ENCODE measurements around the gene ZNF672.

GRCh38 chr1:248852481-248853405 is 14.7 kb downstream of the ZNF672 start:
- TF ChIP-seq CTCF (IDR thresholded peaks at IDR 0.05; ENCODE audit: low read depth, low read length) (no peak), POLR2A (IDR thresholded peaks at IDR 0.05; ENCODE audit: extremely low read depth, insufficient read length) (no peak), MYC (IDR thresholded peaks at IDR 0.05; ENCODE audit: low read depth, low read length) (no peak)
